ENCODE measurements around the gene SCRG1.

GRCh38 chr4:173401063-173401462, 2.1 kb upstream of the SCRG1 start:
- TF ChIP-seq, protein P1, sequence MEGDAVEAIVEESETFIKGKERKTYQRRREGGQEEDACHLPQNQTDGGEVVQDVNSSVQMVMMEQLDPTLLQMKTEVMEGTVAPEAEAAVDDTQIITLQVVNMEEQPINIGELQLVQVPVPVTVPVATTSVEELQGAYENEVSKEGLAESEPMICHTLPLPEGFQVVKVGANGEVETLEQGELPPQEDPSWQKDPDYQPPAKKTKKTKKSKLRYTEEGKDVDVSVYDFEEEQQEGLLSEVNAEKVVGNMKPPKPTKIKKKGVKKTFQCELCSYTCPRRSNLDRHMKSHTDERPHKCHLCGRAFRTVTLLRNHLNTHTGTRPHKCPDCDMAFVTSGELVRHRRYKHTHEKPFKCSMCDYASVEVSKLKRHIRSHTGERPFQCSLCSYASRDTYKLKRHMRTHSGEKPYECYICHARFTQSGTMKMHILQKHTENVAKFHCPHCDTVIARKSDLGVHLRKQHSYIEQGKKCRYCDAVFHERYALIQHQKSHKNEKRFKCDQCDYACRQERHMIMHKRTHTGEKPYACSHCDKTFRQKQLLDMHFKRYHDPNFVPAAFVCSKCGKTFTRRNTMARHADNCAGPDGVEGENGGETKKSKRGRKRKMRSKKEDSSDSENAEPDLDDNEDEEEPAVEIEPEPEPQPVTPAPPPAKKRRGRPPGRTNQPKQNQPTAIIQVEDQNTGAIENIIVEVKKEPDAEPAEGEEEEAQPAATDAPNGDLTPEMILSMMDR (IDR thresholded peaks at IDR 0.05; ENCODE audit: low read depth, low read length): no peak
- no peak for TF ChIP-seq MAX (IDR thresholded peaks at IDR 0.05; ENCODE audit: low read depth, low read length)
- no peak for TF ChIP-seq POLR2A (IDR thresholded peaks at IDR 0.05; ENCODE audit: extremely low read depth, insufficient read length)

Measured in NB4 (cell line).